Measurements from ENCODE around the gene FBXO38. TPM values are rescaled to one million over a fixed set of nuclear protein-coding genes. Genes with fewer than 3 reads are reported as not detected.
A peak's percentile ranks its signal among the peaks of the same experiment; 100 is the strongest.

FBXO38 gene
- total RNA-seq (45.9 TPM), polyA plus RNA-seq (ENCODE audit: insufficient read depth, low read depth, low replicate concordance) (9.6 TPM)
- long read RNA-seq, donor 1, full-length matches to known transcripts: 1 of 1 reads
- long read RNA-seq, donor 1, partial matches to known transcripts: 0 of 1 reads
- long read RNA-seq, donor 1, other reads (novel, unspliced or antisense): 0 of 1 reads
- long read RNA-seq, donor 2, partial matches to known transcripts: 0 of 1 reads
- long read RNA-seq, donor 2, other reads (novel, unspliced or antisense): 0 of 1 reads
- long read RNA-seq, donor 3, partial matches to known transcripts: 5 of 8 reads
- long read RNA-seq, donor 3, other reads (novel, unspliced or antisense): 0 of 8 reads
- long read RNA-seq, donor 4, partial matches to known transcripts: 0 of 1 reads
- long read RNA-seq, donor 4, other reads (novel, unspliced or antisense): 0 of 1 reads
- long read RNA-seq, donor 5: 0 reads
- long read RNA-seq, donor 6, partial matches to known transcripts: 7 of 7 reads
- long read RNA-seq, donor 6, other reads (novel, unspliced or antisense): 0 of 7 reads
- long read RNA-seq, donor 7, full-length matches to known transcripts: 2 of 12 reads
- long read RNA-seq, donor 7, partial matches to known transcripts: 10 of 12 reads
- long read RNA-seq, donor 7, other reads (novel, unspliced or antisense): 0 of 12 reads
- long read RNA-seq, donor 8: 0 reads
- long read RNA-seq, donor 9: 0 reads
- long read RNA-seq, donor 10, partial matches to known transcripts: 0 of 1 reads
- long read RNA-seq, donor 10, other reads (novel, unspliced or antisense): 0 of 1 reads

DNA sequence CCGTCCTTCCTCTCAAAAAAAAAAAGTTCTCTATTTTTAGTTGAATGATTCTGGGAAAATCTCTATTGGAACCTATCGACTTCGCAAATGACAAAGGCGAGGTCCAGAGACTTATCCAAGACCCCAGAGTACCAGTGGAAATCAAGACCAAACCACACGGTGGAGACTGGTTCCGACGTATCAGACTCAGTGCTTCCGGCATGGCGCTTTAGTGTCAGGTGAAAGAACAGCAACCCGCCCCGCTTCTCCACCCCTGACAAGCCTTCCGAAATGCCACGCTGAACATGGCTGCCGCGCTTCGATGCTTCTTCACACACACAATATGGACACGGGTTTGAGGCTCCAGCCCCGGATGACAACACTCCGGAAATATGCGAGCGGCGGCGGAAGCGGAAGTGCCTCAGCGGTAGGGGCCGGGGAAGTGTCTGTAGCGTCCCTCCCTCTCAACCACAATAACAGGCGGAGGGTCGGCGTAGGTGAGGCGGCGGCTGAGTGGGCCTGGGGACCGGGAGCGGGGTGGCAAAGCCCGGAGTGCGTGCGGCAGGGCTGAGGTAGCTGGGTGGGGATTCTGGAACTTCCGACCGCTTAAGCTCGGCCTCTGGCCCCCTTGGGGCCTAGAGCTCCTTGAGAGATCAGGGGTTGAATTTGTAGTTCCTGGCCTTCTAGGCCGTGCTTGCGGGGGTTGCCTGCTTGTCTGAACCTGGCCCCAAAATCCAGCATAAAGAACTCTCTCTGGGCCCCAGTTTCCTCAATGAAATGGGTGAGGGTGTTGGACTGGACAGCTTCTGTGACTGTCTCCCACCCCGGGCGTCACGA lies at the start of gene FBXO38:
TSS of gene FBXO38 (plus strand) at position 395 of the 816 bp plus-strand sequence. CDS start 10,819 bp downstream, outside the sequence.
- Histone ChIP-seq H3K4me1 (ENCODE audit: control insufficient read depth in 2 of 3, insufficient read depth in 2 of 3, low read depth in 1 of 3, low read length in 3 of 3) (peaks cover 0 to 20% (median 7%) of the 10 kb centered on the region in 3 donors), H3K27ac (ENCODE audit: low read depth in 2 of 2, low read length in 2 of 2) (peak within 1 kb of the TSS; percentile 68 to 80), H3K27me3 (ENCODE audit: control insufficient read depth, insufficient read depth, low read length) (no peaks in the 10 kb centered on the region), H3K9ac (ENCODE audit: low read length in 3 of 3) (peak within 1 kb of the TSS; percentile 83 to 97 (median 84)), H3K4me3 (ENCODE audit: low read length in 3 of 3) (peak within 1 kb of the TSS; percentile 79 to 99 (median 82)), H3K36me3 (ENCODE audit: control insufficient read depth in 2 of 3, insufficient read depth in 3 of 3, low read length in 3 of 3) (no peaks in the 10 kb centered on the region), H3K9me3 (ENCODE audit: control insufficient read depth in 2 of 3, insufficient read depth in 1 of 3, low read length in 3 of 3) (no peaks in the 10 kb centered on the region)
- DNase-seq (peak; percentile 97 to 99 (median 98)), FAIRE-seq (peak; percentile 93)
- TF ChIP-seq, protein P1, sequence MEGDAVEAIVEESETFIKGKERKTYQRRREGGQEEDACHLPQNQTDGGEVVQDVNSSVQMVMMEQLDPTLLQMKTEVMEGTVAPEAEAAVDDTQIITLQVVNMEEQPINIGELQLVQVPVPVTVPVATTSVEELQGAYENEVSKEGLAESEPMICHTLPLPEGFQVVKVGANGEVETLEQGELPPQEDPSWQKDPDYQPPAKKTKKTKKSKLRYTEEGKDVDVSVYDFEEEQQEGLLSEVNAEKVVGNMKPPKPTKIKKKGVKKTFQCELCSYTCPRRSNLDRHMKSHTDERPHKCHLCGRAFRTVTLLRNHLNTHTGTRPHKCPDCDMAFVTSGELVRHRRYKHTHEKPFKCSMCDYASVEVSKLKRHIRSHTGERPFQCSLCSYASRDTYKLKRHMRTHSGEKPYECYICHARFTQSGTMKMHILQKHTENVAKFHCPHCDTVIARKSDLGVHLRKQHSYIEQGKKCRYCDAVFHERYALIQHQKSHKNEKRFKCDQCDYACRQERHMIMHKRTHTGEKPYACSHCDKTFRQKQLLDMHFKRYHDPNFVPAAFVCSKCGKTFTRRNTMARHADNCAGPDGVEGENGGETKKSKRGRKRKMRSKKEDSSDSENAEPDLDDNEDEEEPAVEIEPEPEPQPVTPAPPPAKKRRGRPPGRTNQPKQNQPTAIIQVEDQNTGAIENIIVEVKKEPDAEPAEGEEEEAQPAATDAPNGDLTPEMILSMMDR (IDR thresholded peaks at IDR 0.05; ENCODE audit: borderline replicate concordance, extremely low read depth, insufficient read depth): no peak
- intact Hi-C loops (cut with DNase I): no loop called here

GRCh38 chr5:148335259-148335658 lies 48.5 kb upstream of the FBXO38 start, which contains the start of gene SPINK9:
Gene SPINK9, plus strand, starts transcription at chr5:148335559. Its CDS starts 55 bp downstream, at chr5:148335614.
- Histone ChIP-seq H3K27ac (ENCODE audit: low read depth in 2 of 2, low read length in 2 of 2) (no peak within 1 kb of the TSS), H3K4me3 (ENCODE audit: low read length in 3 of 3) (no peak within 1 kb of the TSS), H3K9ac (ENCODE audit: low read length in 3 of 3) (no peak within 1 kb of the TSS), H3K36me3 (ENCODE audit: control insufficient read depth in 2 of 3, insufficient read depth in 3 of 3, low read length in 3 of 3) (no peaks in the 10 kb centered on the region), H3K9me3 (ENCODE audit: control insufficient read depth in 2 of 3, insufficient read depth in 1 of 3, low read length in 3 of 3) (no peaks in the 10 kb centered on the region), H3K27me3 (ENCODE audit: control insufficient read depth, insufficient read depth, low read length) (no peaks in the 10 kb centered on the region), H3K4me1 (ENCODE audit: control insufficient read depth in 2 of 3, insufficient read depth in 2 of 3, low read depth in 1 of 3, low read length in 3 of 3) (no peaks in the 10 kb centered on the region)
- DNase-seq: no peak
- TF ChIP-seq, protein P1 (IDR thresholded peaks at IDR 0.05; ENCODE audit: borderline replicate concordance, extremely low read depth, insufficient read depth): no peak
- no peak for FAIRE-seq
- intact Hi-C loops (cut with DNase I): no loop called here

GRCh38 chr5:148336704-148337435 lies 46.9 kb upstream of the FBXO38 start:
- H3K27ac ChIP-seq (ENCODE audit: low read depth in 2 of 2, low read length in 2 of 2): no peak overlapping the region
- intact Hi-C loops (cut with DNase I): no loop called here
- FAIRE-seq (no peak), DNase-seq (no peak)
- no peaks in the 10 kb centered on the region for H3K4me1 ChIP-seq (ENCODE audit: control insufficient read depth in 2 of 3, insufficient read depth in 2 of 3, low read depth in 1 of 3, low read length in 3 of 3)
- no peaks in the 10 kb centered on the region for H3K36me3 ChIP-seq (ENCODE audit: control insufficient read depth in 2 of 3, insufficient read depth in 3 of 3, low read length in 3 of 3)
- H3K27me3 ChIP-seq (ENCODE audit: control insufficient read depth, insufficient read depth, low read length): no peaks in the 10 kb centered on the region
- H3K9me3 ChIP-seq (ENCODE audit: control insufficient read depth in 2 of 3, insufficient read depth in 1 of 3, low read length in 3 of 3): no peaks in the 10 kb centered on the region
- H3K9ac ChIP-seq (ENCODE audit: low read length in 3 of 3): no peak overlapping the region
- H3K4me3 ChIP-seq (ENCODE audit: low read length in 3 of 3): no peak overlapping the region
- TF ChIP-seq, protein P1 (IDR thresholded peaks at IDR 0.05; ENCODE audit: borderline replicate concordance, extremely low read depth, insufficient read depth): no peak
